NB4 (cell line): Measurements from ENCODE around the gene RASSF7.
A peak's percentile ranks its signal among the peaks of the same experiment; 100 is the strongest.

Source experiments
- DNase-seq: peaks from one replicate; pipeline ENCODE4 v3.0.0; 2010; ENCODE audit warnings: low read depth
- H3K4me3 ChIP-seq: one replicate; pipeline ENCODE4 v1.5.1; 2011; ENCODE audit warnings: mild to moderate bottlenecking, low read depth, low read length, moderate library complexity
- CTCF ChIP-seq: IDR thresholded peaks from one replicate; pipeline ENCODE4 v1.5.1; 2012; ENCODE audit warnings: low read depth, low read length
- MAX ChIP-seq: IDR thresholded peaks from 2 replicates; pipeline ENCODE4 v1.6.1; 2011; ENCODE audit warnings: low read depth, low read length
- MYC ChIP-seq: IDR thresholded peaks from 2 replicates; pipeline ENCODE4 v1.6.1; 2011; ENCODE audit warnings: low read depth, low read length
- POLR2A ChIP-seq: IDR thresholded peaks from 2 replicates; pipeline ENCODE4 v1.6.1; 2011; ENCODE audit warnings: mild to moderate bottlenecking; ENCODE audit not compliant: insufficient read length; ENCODE audit errors: extremely low read depth

The RASSF7 gene

GRCh38 chr11:557328-558132 lies 3.2 kb upstream of the RASSF7 start:
- DNase-seq: no peak
- no peak for TF ChIP-seq MAX
- TF ChIP-seq POLR2A: no peak
- TF ChIP-seq MYC: no peak
- TF ChIP-seq CTCF: no peak
- no peak overlapping the region for H3K4me3 ChIP-seq

- no peak for DNase-seq
- no peak overlapping the region for H3K4me3 ChIP-seq
- TF ChIP-seq POLR2A: no peak
- TF ChIP-seq CTCF: no peak
- no peak for TF ChIP-seq MAX
- no peak for TF ChIP-seq MYC
Measured at GRCh38 chr11:558503-558902, 2.3 kb upstream of the RASSF7 start.

- DNase-seq: no peak
- TF ChIP-seq POLR2A: no peak
- no peak for TF ChIP-seq MAX
- H3K4me3 ChIP-seq: no peak overlapping the region
Measured at GRCh38 chr11:559020-559620, 1.6 kb upstream of the RASSF7 start.

- TF ChIP-seq POLR2A (no peak), CTCF (no peak), MYC (no peak), MAX (no peak)
- no peak for DNase-seq
- H3K4me3 ChIP-seq: no peak overlapping the region
Measured at GRCh38 chr11:559712-560304, 962 bp upstream of the RASSF7 start.

GRCh38 chr11:561148-562003 lies 606 bp downstream of the RASSF7 start:
- no peak for TF ChIP-seq POLR2A
- TF ChIP-seq CTCF: no peak
- peak overlapping the region; percentile 58 for H3K4me3 ChIP-seq
- peak; percentile 67 for DNase-seq
